Measurements from ENCODE around the gene BST2. TPM values are rescaled to one million over a fixed set of nuclear protein-coding genes. Genes with fewer than 3 reads are reported as not detected.
A peak's percentile ranks its signal among the peaks of the same experiment; 100 is the strongest.

The BST2 gene
- total and polyA plus RNA-seq, 9 of the 15 experiments (the other 6 are each of a cell fraction or from before 2014, with no cell fraction given) = 11.2 to 232 (median 151) TPM

DNA sequence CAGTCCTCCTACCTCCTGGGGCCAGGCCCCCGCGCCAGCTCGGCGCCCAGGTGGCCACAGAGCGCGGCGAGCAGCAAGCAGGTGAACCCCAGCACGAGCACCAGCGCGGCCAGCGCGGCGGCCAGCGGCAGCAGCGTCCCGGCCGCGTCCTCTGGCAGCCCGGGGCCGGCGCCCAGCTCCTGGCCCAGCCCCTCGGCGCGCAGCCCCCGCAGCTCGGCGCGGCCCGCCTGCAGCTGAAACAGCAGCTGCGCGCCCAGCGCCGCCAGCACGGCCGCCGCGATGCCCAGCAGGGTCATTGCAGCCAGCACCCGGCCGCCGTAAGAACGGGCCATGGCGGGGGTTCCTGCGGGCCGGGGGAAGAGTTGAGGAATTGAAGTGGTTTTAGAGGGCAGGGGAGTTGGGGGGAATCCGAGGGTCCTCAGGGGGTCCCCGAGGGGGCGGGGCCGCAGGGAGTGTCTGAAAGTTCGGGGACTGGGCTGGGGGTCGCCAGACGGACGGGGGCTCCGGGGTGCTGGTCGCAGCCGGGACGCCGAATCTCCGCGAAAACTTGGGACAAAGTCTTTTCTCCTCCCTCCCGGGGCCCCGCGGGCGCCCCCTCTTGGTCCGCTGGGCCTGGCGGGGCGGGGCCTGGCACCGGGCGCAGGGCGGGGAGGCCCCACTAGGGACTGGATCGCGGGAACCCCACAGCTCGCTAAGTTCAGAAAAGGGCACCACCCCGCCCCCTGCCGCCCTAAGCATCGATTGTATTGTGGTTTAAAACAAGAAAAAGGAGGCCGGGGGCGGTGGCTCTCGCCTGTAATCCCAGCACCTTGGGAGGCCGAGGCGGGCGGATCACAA, 42.9 kb upstream of the BST2 start, which contains the start of gene TMEM221 (continued):
- TF ChIP-seq, protein P1, sequence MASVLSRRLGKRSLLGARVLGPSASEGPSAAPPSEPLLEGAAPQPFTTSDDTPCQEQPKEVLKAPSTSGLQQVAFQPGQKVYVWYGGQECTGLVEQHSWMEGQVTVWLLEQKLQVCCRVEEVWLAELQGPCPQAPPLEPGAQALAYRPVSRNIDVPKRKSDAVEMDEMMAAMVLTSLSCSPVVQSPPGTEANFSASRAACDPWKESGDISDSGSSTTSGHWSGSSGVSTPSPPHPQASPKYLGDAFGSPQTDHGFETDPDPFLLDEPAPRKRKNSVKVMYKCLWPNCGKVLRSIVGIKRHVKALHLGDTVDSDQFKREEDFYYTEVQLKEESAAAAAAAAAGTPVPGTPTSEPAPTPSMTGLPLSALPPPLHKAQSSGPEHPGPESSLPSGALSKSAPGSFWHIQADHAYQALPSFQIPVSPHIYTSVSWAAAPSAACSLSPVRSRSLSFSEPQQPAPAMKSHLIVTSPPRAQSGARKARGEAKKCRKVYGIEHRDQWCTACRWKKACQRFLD (CRISPR knock-in tag; IDR thresholded peaks at IDR 0.05) = no peak
- no peak for TF ChIP-seq ATF1 (CRISPR knock-in tag; IDR thresholded peaks at IDR 0.05)
- TF ChIP-seq ATF1 (tag; IDR thresholded peaks at IDR 0.05) = no peak
- TF ChIP-seq CBX8 (IDR thresholded peaks at IDR 0.05; ENCODE audit: borderline replicate concordance, extremely low read depth, low read depth, low read length, poor library complexity, severe bottlenecking) = no peak
- no peak for TF ChIP-seq SMARCE1 (IDR thresholded peaks at IDR 0.05)
- TF ChIP-seq LCOR (CRISPR knock-in tag; IDR thresholded peaks at IDR 0.05) = no peak
- TF ChIP-seq, protein P2, sequence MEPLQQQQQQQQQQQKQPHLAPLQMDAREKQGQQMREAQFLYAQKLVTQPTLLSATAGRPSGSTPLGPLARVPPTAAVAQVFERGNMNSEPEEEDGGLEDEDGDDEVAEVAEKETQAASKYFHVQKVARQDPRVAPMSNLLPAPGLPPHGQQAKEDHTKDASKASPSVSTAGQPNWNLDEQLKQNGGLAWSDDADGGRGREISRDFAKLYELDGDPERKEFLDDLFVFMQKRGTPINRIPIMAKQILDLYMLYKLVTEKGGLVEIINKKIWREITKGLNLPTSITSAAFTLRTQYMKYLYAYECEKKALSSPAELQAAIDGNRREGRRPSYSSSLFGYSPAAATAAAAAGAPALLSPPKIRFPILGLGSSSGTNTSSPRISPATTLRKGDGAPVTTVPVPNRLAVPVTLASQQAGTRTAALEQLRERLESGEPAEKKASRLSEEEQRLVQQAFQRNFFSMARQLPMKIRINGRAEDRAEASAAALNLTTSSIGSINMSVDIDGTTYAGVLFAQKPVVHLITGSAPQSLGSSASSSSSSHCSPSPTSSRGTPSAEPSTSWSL (CRISPR knock-in tag; IDR thresholded peaks at IDR 0.05; ENCODE audit: borderline replicate concordance) = no peak
- no peak for TF ChIP-seq KAT8 (IDR thresholded peaks at IDR 0.05; ENCODE audit: low read depth)
- no peak for TF ChIP-seq THRAP3 (IDR thresholded peaks at IDR 0.05; ENCODE audit: borderline replicate concordance)
- no peak for TF ChIP-seq MAFG (tag; conservative IDR thresholded peaks at IDR 0.05)
- peak; percentile 53 for TF ChIP-seq SP1 (CRISPR knock-in tag; IDR thresholded peaks at IDR 0.05)
- peak; percentile 29; the same call in 1 of the 2 replicates for TF ChIP-seq RB1 (IDR thresholded peaks at IDR 0.05; ENCODE audit: low read depth)
- TF ChIP-seq BMI1 (IDR thresholded peaks at IDR 0.05; ENCODE audit: low read length) = no peak
- TF ChIP-seq POLR2B (IDR thresholded peaks at IDR 0.05; ENCODE audit: low read depth, partially characterized antibody) = no peak
- TF ChIP-seq, protein P3, sequence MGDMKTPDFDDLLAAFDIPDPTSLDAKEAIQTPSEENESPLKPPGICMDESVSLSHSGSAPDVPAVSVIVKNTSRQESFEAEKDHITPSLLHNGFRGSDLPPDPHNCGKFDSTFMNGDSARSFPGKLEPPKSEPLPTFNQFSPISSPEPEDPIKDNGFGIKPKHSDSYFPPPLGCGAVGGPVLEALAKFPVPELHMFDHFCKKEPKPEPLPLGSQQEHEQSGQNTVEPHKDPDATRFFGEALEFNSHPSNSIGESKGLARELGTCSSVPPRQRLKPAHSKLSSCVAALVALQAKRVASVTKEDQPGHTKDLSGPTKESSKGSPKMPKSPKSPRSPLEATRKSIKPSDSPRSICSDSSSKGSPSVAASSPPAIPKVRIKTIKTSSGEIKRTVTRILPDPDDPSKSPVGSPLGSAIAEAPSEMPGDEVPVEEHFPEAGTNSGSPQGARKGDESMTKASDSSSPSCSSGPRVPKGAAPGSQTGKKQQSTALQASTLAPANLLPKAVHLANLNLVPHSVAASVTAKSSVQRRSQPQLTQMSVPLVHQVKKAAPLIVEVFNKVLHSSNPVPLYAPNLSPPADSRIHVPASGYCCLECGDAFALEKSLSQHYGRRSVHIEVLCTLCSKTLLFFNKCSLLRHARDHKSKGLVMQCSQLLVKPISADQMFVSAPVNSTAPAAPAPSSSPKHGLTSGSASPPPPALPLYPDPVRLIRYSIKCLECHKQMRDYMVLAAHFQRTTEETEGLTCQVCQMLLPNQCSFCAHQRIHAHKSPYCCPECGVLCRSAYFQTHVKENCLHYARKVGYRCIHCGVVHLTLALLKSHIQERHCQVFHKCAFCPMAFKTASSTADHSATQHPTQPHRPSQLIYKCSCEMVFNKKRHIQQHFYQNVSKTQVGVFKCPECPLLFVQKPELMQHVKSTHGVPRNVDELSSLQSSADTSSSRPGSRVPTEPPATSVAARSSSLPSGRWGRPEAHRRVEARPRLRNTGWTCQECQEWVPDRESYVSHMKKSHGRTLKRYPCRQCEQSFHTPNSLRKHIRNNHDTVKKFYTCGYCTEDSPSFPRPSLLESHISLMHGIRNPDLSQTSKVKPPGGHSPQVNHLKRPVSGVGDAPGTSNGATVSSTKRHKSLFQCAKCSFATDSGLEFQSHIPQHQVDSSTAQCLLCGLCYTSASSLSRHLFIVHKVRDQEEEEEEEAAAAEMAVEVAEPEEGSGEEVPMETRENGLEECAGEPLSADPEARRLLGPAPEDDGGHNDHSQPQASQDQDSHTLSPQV (IDR thresholded peaks at IDR 0.05) = no peak
